ENCODE measurements around the gene CDKAL1. TPM values are rescaled to one million over a fixed set of nuclear protein-coding genes. Genes with fewer than 3 reads are reported as not detected.

CDKAL1 gene
- total RNA-seq, 1 donor from 2014 or later = 24.8 TPM

DNA sequence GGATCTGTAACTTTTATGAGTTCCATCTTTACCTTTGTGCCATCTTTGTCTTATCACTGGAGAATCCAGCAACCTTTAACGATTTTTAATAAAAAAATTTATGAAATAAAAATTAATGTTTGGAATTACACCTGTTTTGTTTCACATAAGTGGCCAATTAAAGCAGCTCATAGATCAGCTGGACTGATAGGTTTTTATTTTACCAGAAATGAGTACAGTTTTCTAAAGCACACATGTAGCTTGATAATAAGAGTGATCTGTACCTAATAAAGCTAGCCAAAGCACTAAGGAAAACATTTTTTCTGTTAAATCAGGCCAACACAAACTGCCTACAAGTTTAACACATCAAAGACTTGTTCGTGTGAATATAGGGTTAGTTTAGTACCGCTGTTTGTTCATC, 500.1 kb downstream of the CDKAL1 start:
- H3K9me3 Mint-ChIP-seq (ENCODE audit: unreplicated experiment) = no peaks in the 10 kb centered on the region
- H3K4me3 Mint-ChIP-seq (ENCODE audit: unreplicated experiment) = no peak overlapping the region
- H3K27ac Mint-ChIP-seq (ENCODE audit: unreplicated experiment) = no peak overlapping the region
- no peaks in the 10 kb centered on the region for H3K4me1 Mint-ChIP-seq (ENCODE audit: low read depth, unreplicated experiment)
- no peaks in the 10 kb centered on the region for H3K36me3 Mint-ChIP-seq (ENCODE audit: unreplicated experiment)
- TF ChIP-seq CTCF (IDR thresholded peaks at IDR 0.05; ENCODE audit: partially characterized antibody, unreplicated experiment) = no peak
- peaks cover 2% of the 10 kb centered on the region for H3K27me3 Mint-ChIP-seq (ENCODE audit: unreplicated experiment)
- DNase-seq = no peak

DNA sequence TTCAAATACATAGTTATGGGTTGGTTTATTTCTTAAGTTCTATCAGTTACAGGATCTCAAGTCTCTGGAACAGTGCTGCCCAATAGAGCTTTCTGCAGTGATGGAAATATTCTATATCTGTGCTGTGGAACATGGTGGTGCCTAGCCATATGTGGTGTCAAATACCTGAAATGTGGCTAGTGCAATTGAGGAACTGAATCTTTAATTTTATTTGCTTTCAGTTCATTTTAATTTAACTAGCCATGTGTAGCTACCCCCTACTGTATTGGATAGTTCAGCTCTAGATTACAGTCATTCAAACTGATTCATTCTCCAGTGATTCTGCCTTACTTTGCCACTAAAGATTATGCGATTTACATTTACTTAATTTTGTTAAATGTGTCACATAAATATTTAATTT, 503.2 kb downstream of the CDKAL1 start:
- H3K36me3 Mint-ChIP-seq (ENCODE audit: unreplicated experiment) = no peaks in the 10 kb centered on the region
- H3K27ac Mint-ChIP-seq (ENCODE audit: unreplicated experiment) = no peak overlapping the region
- no peak overlapping the region for H3K4me3 Mint-ChIP-seq (ENCODE audit: unreplicated experiment)
- no peak for DNase-seq
- no peak for TF ChIP-seq CTCF (IDR thresholded peaks at IDR 0.05; ENCODE audit: partially characterized antibody, unreplicated experiment)
- no peaks in the 10 kb centered on the region for H3K9me3 Mint-ChIP-seq (ENCODE audit: unreplicated experiment)
- peaks cover 2% of the 10 kb centered on the region for H3K4me1 Mint-ChIP-seq (ENCODE audit: low read depth, unreplicated experiment)
- H3K27me3 Mint-ChIP-seq (ENCODE audit: unreplicated experiment) = no peaks in the 10 kb centered on the region

GRCh38 chr6:21039926-21040325, 505.7 kb downstream of the CDKAL1 start:
- no peak for DNase-seq
- TF ChIP-seq CTCF (IDR thresholded peaks at IDR 0.05; ENCODE audit: partially characterized antibody, unreplicated experiment) = no peak
- peaks cover 2% of the 10 kb centered on the region for H3K4me1 Mint-ChIP-seq (ENCODE audit: low read depth, unreplicated experiment)
- H3K4me3 Mint-ChIP-seq (ENCODE audit: unreplicated experiment) = no peak overlapping the region
- H3K27ac Mint-ChIP-seq (ENCODE audit: unreplicated experiment) = no peak overlapping the region
- no peaks in the 10 kb centered on the region for H3K27me3 Mint-ChIP-seq (ENCODE audit: unreplicated experiment)
- no peaks in the 10 kb centered on the region for H3K36me3 Mint-ChIP-seq (ENCODE audit: unreplicated experiment)
- no peaks in the 10 kb centered on the region for H3K9me3 Mint-ChIP-seq (ENCODE audit: unreplicated experiment)

DNA sequence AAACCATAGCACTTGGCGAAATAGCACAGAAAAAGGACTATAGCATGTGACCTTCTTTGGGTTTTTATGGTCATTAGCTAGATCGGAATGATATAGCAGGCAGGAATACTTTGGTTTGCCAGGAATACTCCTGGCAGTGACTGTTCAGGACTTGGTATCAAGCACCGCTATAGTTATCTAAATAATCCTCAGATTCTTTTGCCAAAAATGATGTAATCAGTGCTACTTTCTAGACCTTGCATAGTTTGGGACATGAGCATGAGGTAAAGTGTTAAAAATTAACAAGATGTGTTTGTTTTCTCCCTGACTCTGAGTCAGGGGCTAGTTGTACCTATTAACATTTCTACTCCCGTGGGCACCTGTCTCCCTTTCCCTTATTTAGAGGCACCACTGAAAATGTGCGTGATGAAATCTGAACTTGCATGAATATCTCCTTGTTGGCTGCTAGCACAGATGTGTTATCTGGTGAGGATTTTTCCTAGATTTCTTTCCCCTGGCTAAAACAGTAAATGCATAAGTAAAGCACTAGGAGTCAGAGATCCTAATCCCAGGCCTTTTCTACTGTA, 511.0 kb downstream of the CDKAL1 start:
- H3K4me1 Mint-ChIP-seq (ENCODE audit: low read depth, unreplicated experiment) = peaks cover 2% of the 10 kb centered on the region
- H3K27me3 Mint-ChIP-seq (ENCODE audit: unreplicated experiment) = no peaks in the 10 kb centered on the region
- TF ChIP-seq CTCF (IDR thresholded peaks at IDR 0.05; ENCODE audit: partially characterized antibody, unreplicated experiment) = no peak
- H3K27ac Mint-ChIP-seq (ENCODE audit: unreplicated experiment) = no peak overlapping the region
- no peak overlapping the region for H3K4me3 Mint-ChIP-seq (ENCODE audit: unreplicated experiment)
- no peak for DNase-seq
- H3K9me3 Mint-ChIP-seq (ENCODE audit: unreplicated experiment) = no peaks in the 10 kb centered on the region
- H3K36me3 Mint-ChIP-seq (ENCODE audit: unreplicated experiment) = no peaks in the 10 kb centered on the region

- H3K36me3 Mint-ChIP-seq (ENCODE audit: unreplicated experiment) = no peaks in the 10 kb centered on the region
- no peaks in the 10 kb centered on the region for H3K9me3 Mint-ChIP-seq (ENCODE audit: unreplicated experiment)
- H3K27ac Mint-ChIP-seq (ENCODE audit: unreplicated experiment) = no peak overlapping the region
- TF ChIP-seq CTCF (IDR thresholded peaks at IDR 0.05; ENCODE audit: partially characterized antibody, unreplicated experiment) = no peak
- DNase-seq = no peak
- peaks cover 2% of the 10 kb centered on the region for H3K4me1 Mint-ChIP-seq (ENCODE audit: low read depth, unreplicated experiment)
- H3K4me3 Mint-ChIP-seq (ENCODE audit: unreplicated experiment) = no peak overlapping the region
- no peaks in the 10 kb centered on the region for H3K27me3 Mint-ChIP-seq (ENCODE audit: unreplicated experiment)
Measured at GRCh38 chr6:21046276-21046675, 512.0 kb downstream of the CDKAL1 start.

Measured in glutamatergic neuron (in vitro differentiated cells).